Measurements from ENCODE around the gene TSPEAR.

DNA sequence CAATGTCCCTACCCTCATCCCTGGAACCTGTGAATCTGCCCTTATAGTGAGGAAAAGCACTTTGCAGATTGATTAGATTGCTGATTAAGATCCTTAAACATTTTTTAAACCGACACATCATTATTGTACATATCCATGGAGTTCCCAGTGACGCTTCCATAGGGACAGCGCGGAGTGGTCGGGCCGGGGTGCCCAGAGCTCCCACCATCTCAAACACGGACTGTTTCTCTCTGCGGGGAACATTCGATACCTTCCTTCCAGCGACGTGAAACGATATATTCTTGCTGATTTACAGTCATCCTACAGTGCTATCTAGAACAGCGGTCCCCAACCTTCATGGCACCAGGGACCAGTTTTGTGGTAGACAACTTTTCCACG is 10.4 kb downstream of the TSPEAR start:
- no peak for TF ChIP-seq ZKSCAN8 (CRISPR knock-in tag; IDR thresholded peaks at IDR 0.05; ENCODE audit: borderline replicate concordance)
- TF ChIP-seq, protein P1, sequence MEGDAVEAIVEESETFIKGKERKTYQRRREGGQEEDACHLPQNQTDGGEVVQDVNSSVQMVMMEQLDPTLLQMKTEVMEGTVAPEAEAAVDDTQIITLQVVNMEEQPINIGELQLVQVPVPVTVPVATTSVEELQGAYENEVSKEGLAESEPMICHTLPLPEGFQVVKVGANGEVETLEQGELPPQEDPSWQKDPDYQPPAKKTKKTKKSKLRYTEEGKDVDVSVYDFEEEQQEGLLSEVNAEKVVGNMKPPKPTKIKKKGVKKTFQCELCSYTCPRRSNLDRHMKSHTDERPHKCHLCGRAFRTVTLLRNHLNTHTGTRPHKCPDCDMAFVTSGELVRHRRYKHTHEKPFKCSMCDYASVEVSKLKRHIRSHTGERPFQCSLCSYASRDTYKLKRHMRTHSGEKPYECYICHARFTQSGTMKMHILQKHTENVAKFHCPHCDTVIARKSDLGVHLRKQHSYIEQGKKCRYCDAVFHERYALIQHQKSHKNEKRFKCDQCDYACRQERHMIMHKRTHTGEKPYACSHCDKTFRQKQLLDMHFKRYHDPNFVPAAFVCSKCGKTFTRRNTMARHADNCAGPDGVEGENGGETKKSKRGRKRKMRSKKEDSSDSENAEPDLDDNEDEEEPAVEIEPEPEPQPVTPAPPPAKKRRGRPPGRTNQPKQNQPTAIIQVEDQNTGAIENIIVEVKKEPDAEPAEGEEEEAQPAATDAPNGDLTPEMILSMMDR (CRISPR knock-in tag; IDR thresholded peaks at IDR 0.05) = no peak
- TF ChIP-seq, protein P2, sequence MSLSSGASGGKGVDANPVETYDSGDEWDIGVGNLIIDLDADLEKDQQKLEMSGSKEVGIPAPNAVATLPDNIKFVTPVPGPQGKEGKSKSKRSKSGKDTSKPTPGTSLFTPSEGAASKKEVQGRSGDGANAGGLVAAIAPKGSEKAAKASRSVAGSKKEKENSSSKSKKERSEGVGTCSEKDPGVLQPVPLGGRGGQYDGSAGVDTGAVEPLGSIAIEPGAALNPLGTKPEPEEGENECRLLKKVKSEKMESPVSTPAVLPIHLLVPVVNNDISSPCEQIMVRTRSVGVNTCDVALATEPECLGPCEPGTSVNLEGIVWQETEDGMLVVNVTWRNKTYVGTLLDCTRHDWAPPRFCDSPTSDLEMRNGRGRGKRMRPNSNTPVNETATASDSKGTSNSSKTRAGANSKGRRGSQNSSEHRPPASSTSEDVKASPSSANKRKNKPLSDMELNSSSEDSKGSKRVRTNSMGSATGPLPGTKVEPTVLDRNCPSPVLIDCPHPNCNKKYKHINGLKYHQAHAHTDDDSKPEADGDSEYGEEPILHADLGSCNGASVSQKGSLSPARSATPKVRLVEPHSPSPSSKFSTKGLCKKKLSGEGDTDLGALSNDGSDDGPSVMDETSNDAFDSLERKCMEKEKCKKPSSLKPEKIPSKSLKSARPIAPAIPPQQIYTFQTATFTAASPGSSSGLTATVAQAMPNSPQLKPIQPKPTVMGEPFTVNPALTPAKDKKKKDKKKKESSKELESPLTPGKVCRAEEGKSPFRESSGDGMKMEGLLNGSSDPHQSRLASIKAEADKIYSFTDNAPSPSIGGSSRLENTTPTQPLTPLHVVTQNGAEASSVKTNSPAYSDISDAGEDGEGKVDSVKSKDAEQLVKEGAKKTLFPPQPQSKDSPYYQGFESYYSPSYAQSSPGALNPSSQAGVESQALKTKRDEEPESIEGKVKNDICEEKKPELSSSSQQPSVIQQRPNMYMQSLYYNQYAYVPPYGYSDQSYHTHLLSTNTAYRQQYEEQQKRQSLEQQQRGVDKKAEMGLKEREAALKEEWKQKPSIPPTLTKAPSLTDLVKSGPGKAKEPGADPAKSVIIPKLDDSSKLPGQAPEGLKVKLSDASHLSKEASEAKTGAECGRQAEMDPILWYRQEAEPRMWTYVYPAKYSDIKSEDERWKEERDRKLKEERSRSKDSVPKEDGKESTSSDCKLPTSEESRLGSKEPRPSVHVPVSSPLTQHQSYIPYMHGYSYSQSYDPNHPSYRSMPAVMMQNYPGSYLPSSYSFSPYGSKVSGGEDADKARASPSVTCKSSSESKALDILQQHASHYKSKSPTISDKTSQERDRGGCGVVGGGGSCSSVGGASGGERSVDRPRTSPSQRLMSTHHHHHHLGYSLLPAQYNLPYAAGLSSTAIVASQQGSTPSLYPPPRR (CRISPR knock-in tag; IDR thresholded peaks at IDR 0.05; ENCODE audit: borderline replicate concordance) = no peak
- TF ChIP-seq, protein P3, sequence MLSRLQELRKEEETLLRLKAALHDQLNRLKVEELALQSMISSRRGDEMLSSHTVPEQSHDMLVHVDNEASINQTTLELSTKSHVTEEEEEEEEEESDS (CRISPR knock-in tag; IDR thresholded peaks at IDR 0.05; ENCODE audit: borderline replicate concordance) = no peak
- TF ChIP-seq, protein P4, sequence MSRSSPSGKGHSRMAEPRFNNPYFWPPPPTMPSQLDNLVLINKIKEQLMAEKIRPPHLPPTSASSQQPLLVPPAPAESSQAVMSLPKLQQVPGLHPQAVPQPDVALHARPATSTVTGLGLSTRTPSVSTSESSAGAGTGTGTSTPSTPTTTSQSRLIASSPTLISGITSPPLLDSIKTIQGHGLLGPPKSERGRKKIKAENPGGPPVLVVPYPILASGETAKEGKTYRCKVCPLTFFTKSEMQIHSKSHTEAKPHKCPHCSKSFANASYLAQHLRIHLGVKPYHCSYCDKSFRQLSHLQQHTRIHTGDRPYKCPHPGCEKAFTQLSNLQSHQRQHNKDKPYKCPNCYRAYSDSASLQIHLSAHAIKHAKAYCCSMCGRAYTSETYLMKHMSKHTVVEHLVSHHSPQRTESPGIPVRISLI (CRISPR knock-in tag; IDR thresholded peaks at IDR 0.05; ENCODE audit: borderline replicate concordance) = no peak
- TF ChIP-seq, protein P5, sequence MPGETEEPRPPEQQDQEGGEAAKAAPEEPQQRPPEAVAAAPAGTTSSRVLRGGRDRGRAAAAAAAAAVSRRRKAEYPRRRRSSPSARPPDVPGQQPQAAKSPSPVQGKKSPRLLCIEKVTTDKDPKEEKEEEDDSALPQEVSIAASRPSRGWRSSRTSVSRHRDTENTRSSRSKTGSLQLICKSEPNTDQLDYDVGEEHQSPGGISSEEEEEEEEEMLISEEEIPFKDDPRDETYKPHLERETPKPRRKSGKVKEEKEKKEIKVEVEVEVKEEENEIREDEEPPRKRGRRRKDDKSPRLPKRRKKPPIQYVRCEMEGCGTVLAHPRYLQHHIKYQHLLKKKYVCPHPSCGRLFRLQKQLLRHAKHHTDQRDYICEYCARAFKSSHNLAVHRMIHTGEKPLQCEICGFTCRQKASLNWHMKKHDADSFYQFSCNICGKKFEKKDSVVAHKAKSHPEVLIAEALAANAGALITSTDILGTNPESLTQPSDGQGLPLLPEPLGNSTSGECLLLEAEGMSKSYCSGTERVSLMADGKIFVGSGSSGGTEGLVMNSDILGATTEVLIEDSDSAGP (CRISPR knock-in tag; IDR thresholded peaks at IDR 0.05; ENCODE audit: borderline replicate concordance) = no peak
- no peak for TF ChIP-seq ZBTB7B (CRISPR knock-in tag; IDR thresholded peaks at IDR 0.05)
- TF ChIP-seq ZNF652 (CRISPR knock-in tag; IDR thresholded peaks at IDR 0.05; ENCODE audit: borderline replicate concordance, low read depth) = no peak
